ENCODE data around the gene GNAO1. TPM values are rescaled to one million over a fixed set of nuclear protein-coding genes. Genes with fewer than 3 reads are reported as not detected.

GNAO1 gene
- total and polyA plus RNA-seq, 2 of the 13 experiments (the other 11 are each of a cell fraction or from before 2014, with no cell fraction given): not detected

- TF ChIP-seq KIAA2018 (CRISPR knock-in tag; IDR thresholded peaks at IDR 0.05; ENCODE audit: borderline replicate concordance): no peak
- TF ChIP-seq ZNF234 (CRISPR knock-in tag; conservative IDR thresholded peaks at IDR 0.05): no peak
- 0 out of 2 replicates have a peak, but pooled peaks have one; percentile 60 for TF ChIP-seq ZNF512B (CRISPR knock-in tag; IDR thresholded peaks at IDR 0.05; ENCODE audit: borderline replicate concordance)
- no peak for TF ChIP-seq SP4 (CRISPR knock-in tag; IDR thresholded peaks at IDR 0.05)
- 0 out of 2 replicates have a peak, but pooled peaks have one; percentile 47 for TF ChIP-seq NRL (CRISPR knock-in tag; IDR thresholded peaks at IDR 0.05; ENCODE audit: borderline replicate concordance)
- no peak for TF ChIP-seq E2F5 (CRISPR knock-in tag; conservative IDR thresholded peaks at IDR 0.05)
- TF ChIP-seq ZNF782 (CRISPR knock-in tag; IDR thresholded peaks at IDR 0.05; ENCODE audit: borderline replicate concordance): no peak
- TF ChIP-seq ZNF558 (CRISPR knock-in tag; IDR thresholded peaks at IDR 0.05; ENCODE audit: borderline replicate concordance): no peak
- TF ChIP-seq AGO2 (optimal IDR thresholded peaks at IDR 0.05; ENCODE audit: low read depth, low read length): no peak
- no peak for TF ChIP-seq ZNF207 (IDR thresholded peaks at IDR 0.05; ENCODE audit: borderline replicate concordance)
- TF ChIP-seq SAFB2 (CRISPR knock-in tag; IDR thresholded peaks at IDR 0.05; ENCODE audit: borderline replicate concordance, low read depth): no peak
- TF ChIP-seq RBM22 (optimal IDR thresholded peaks at IDR 0.05; ENCODE audit: low read length): no peak
- no peak for TF ChIP-seq ZNF354B (CRISPR knock-in tag; IDR thresholded peaks at IDR 0.05)
- TF ChIP-seq JARID2 (CRISPR knock-in tag; IDR thresholded peaks at IDR 0.05; ENCODE audit: insufficient replicate concordance): no peak
- no peak; the same call in 1 of the 2 replicates for TF ChIP-seq STAG1 (CRISPR knock-in tag; IDR thresholded peaks at IDR 0.05)
- no peak for TF ChIP-seq KMT2A (CRISPR knock-in tag; IDR thresholded peaks at IDR 0.05)
- no peak for TF ChIP-seq PAF1 (CRISPR knock-in tag; IDR thresholded peaks at IDR 0.05)
Observed at GRCh38 chr16:56263711-56264608, 72.7 kb downstream of the GNAO1 start (continued).

All from HepG2 (cell line).